Liver (tissue), 9 donors: Measurements from ENCODE around the gene SOX6. TPM values are rescaled to one million over a fixed set of nuclear protein-coding genes. Genes with fewer than 3 reads are reported as not detected.
A peak's percentile ranks its signal among the peaks of the same experiment; 100 is the strongest.

Source experiments
- DNase-seq: peaks from one replicate; pipeline ENCODE4 v3.0.0-alpha.2; 2017; ENCODE audit warnings: low spot score
- H3K27ac ChIP-seq, 2 donors: one replicate each; pipeline ENCODE4 v1.7.0; 2013; ENCODE audit warnings: inconsistent platforms in 2 of 2, low read length in 2 of 2, control low read depth in 1 of 2, low read depth in 1 of 2, mild to moderate bottlenecking in 1 of 2
- H3K27me3 ChIP-seq, 4 donors: one replicate each; pipeline versions ENCODE4 v1.6.1 to v1.7.0; 2013; ENCODE audit warnings: low read length in 3 of 4, inconsistent platforms in 1 of 4, mild to moderate bottlenecking in 1 of 4, moderate library complexity in 1 of 4; ENCODE audit not compliant: control insufficient read depth in 4 of 4, insufficient read depth in 4 of 4
- H3K36me3 ChIP-seq, 4 donors: one replicate each; pipeline versions ENCODE4 v1.6.1 to v1.7.0; 2013; ENCODE audit warnings: low read length in 3 of 4, mild to moderate bottlenecking in 3 of 4, low read depth in 1 of 4, moderate library complexity in 1 of 4; ENCODE audit not compliant: control insufficient read depth in 4 of 4, insufficient read depth in 3 of 4
- H3K4me1 ChIP-seq, 4 donors: one replicate each; pipeline versions ENCODE4 v1.6.1 to v1.7.0; 2013; ENCODE audit warnings: low read length in 3 of 4, mild to moderate bottlenecking in 3 of 4, moderate library complexity in 1 of 4; ENCODE audit not compliant: control insufficient read depth in 4 of 4, insufficient read depth in 4 of 4
- H3K4me3 ChIP-seq, 3 donors: one replicate each; pipeline versions ENCODE4 v1.6.1 to v1.7.0; 2013; ENCODE audit warnings: low read length in 3 of 3, control low read depth in 1 of 3, low read depth in 1 of 3, mild to moderate bottlenecking in 1 of 3
- H3K9ac ChIP-seq, 2 donors: one replicate each; pipeline ENCODE4 v1.7.0; 2013; ENCODE audit warnings: low read length in 2 of 2, mild to moderate bottlenecking in 2 of 2, moderate library complexity in 2 of 2, control low read depth in 1 of 2, low read depth in 1 of 2
- H3K9me3 ChIP-seq, 4 donors: one replicate each; pipeline versions ENCODE4 v1.6.1 to v1.7.0; 2013; ENCODE audit warnings: low read length in 3 of 4; ENCODE audit not compliant: control insufficient read depth in 4 of 4
- ATF3 ChIP-seq: IDR thresholded peaks from 2 replicates; pipeline ENCODE4 v1.6.1; 2016; ENCODE audit warnings: antibody characterized with exemption
- EGR1 ChIP-seq, 2 donors: IDR thresholded peaks; 2 replicates each; pipeline ENCODE4 v1.6.1; 2016 to 2018; ENCODE audit warnings: antibody characterized with exemption in 2 of 2, low read depth in 2 of 2
- FOXA2 ChIP-seq: IDR thresholded peaks from 2 replicates; pipeline ENCODE4 v1.6.1; 2016; ENCODE audit warnings: antibody characterized with exemption
- GABPA ChIP-seq, 2 donors: IDR thresholded peaks in 1 of 2; conservative IDR thresholded peaks in 1 of 2; 2 replicates each; pipeline ENCODE4 v1.6.1; 2016; ENCODE audit warnings: antibody characterized with exemption in 2 of 2, mild to moderate bottlenecking in 1 of 2, moderate library complexity in 1 of 2
- HNF4A ChIP-seq, 2 donors: conservative IDR thresholded peaks; 2 replicates each; pipeline ENCODE4 v1.6.1; 2016; ENCODE audit warnings: antibody characterized with exemption in 2 of 2, mild to moderate bottlenecking in 2 of 2
- HNF4G ChIP-seq: IDR thresholded peaks from 2 replicates; pipeline ENCODE4 v1.6.1; 2016; ENCODE audit warnings: antibody characterized with exemption
- JUND ChIP-seq, 2 donors: IDR thresholded peaks; 2 replicates each; pipeline ENCODE4 v1.6.1; 2016; ENCODE audit warnings: antibody characterized with exemption in 2 of 2
- MAX ChIP-seq: IDR thresholded peaks from 2 replicates; pipeline ENCODE4 v1.6.1; 2016; ENCODE audit warnings: antibody characterized with exemption
- NR2F2 ChIP-seq: IDR thresholded peaks from 2 replicates; pipeline ENCODE4 v1.6.1; 2016; ENCODE audit warnings: antibody characterized with exemption
- RAD21 ChIP-seq, 2 donors: IDR thresholded peaks; 2 replicates each; pipeline ENCODE4 v1.6.1; 2016; ENCODE audit warnings: antibody characterized with exemption in 2 of 2, mild to moderate bottlenecking in 2 of 2
- RXRA ChIP-seq, 2 donors: IDR thresholded peaks; 2 replicates each; pipeline ENCODE4 v1.6.1; 2017 to 2018; ENCODE audit warnings: antibody characterized with exemption in 2 of 2, mild to moderate bottlenecking in 1 of 2
- SP1 ChIP-seq: IDR thresholded peaks from 2 replicates; pipeline ENCODE4 v1.6.1; 2018; ENCODE audit warnings: antibody characterized with exemption, mild to moderate bottlenecking
- TAF1 ChIP-seq: conservative IDR thresholded peaks from 2 replicates; pipeline ENCODE4 v1.6.1; 2016; ENCODE audit warnings: antibody characterized with exemption, mild to moderate bottlenecking
- YY1 ChIP-seq: IDR thresholded peaks from 2 replicates; pipeline ENCODE4 v1.6.1; 2016; ENCODE audit warnings: antibody characterized with exemption, mild to moderate bottlenecking
- WGBS: extraction: QIAGEN DNeasy Blood & Tissue Kit; methylation state at CpG from one replicate; pipeline ENCODE4 v1.1.7; 2013; 5-methylcytosine and 5-hydroxymethylcytosine counted together
- polyA plus RNA-seq, 2 donors: library from polyadenylated mRNA; stranded (reverse) in 1 of 2; unstranded in 1 of 2; fragments of 200-250 nt in 1 of 2; fragments of >200 nt in 1 of 2; fragmentation: Nextera tagmentation in 1 of 2; extraction: Ambion mirVana in 1 of 2; gene quantifications; one replicate each; pipeline versions ENCODE4 v1.2.1 to v1.2.3, GENCODE V29; 2013 to 2015
- total RNA-seq, 2 donors: library from RNA; depleted of rRNA; stranded (reverse); fragments of >200 nt; gene quantifications; one replicate each; pipeline ENCODE4 v1.2.3, GENCODE V29; 2014
- TF ChIP-seq, protein P1 (sequence below): IDR thresholded peaks from 2 replicates; pipeline ENCODE4 v1.6.1; 2016; ENCODE audit warnings: antibody characterized with exemption, mild to moderate bottlenecking
- TF ChIP-seq, protein P2 (sequence below): IDR thresholded peaks from 2 replicates; pipeline ENCODE4 v1.6.1; 2016; ENCODE audit warnings: antibody characterized with exemption
- TF ChIP-seq, protein P3 (sequence below): fragments of 150-350 bp; IDR thresholded peaks from 2 replicates; pipeline ENCODE4 v1.5.1; 2017; ENCODE audit warnings: improper control_type of control experiment, low read depth, low read length; ENCODE audit not compliant: missing input control
- donor health status: healthy.
- donor health status: healthy.
- donor health status: healthy.
- donor health status: healthy.
- donor health status: healthy.

The SOX6 gene
- total and polyA plus RNA-seq, 4 donors = 2.4 to 111 (median 14.8) TPM

DNA sequence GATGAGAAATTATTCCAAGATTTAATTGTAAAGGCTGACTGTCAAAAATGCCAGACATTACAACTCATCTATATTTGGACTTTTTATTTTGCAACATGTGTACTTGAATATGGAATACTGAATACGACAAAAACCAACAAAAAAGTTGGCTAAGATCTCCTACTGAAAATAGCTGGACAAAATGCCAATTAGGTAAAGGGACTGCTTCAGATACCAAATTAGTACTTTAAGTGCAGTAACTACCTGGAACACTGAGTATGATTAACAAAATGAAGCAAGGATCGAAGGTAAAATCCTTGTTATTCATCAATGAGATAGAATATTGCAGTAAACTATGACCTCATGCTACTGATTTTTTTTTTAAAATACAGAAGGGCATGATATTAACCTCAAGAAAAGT is 173.8 kb downstream of the SOX6 start:
- no peaks in the 10 kb centered on the region for H3K9me3 ChIP-seq
- no peaks in the 10 kb centered on the region for H3K36me3 ChIP-seq
- 35% methylated on average over 2 of the region's 2 CpGs for WGBS
- no peaks in the 10 kb centered on the region for H3K27me3 ChIP-seq
- DNase-seq = no peak
- peak overlapping the region; percentile 15 to 26 for H3K27ac ChIP-seq
- H3K4me1 ChIP-seq = peaks cover 1 to 22% (median 13%) of the 10 kb centered on the region in 4 donors
- H3K4me3 ChIP-seq = no peak overlapping the region
- TF ChIP-seq EGR1 (IDR thresholded peaks at IDR 0.05; ENCODE audit: low read depth in 2 of 2) (no peak), JUND (IDR thresholded peaks at IDR 0.05) (peak; percentile 11 to 81), SP1 (peak; percentile 51), MAX (no peak), HNF4A (conservative IDR thresholded peaks at IDR 0.05) (peak; percentile 53 to 54), GABPA (IDR thresholded peaks at IDR 0.05 in 1 of 2, conservative IDR thresholded peaks at IDR 0.05 in 1 of 2) (no peak), RXRA (IDR thresholded peaks at IDR 0.05) (peak; percentile 45 to 55), YY1 (peak; percentile 42), RAD21 (IDR thresholded peaks at IDR 0.05) (peak; percentile 9 to 38), TAF1 (no peak), FOXA2 (no peak), HNF4G (no peak), NR2F2 (no peak), ATF3 (no peak)
- TF ChIP-seq, protein P1, sequence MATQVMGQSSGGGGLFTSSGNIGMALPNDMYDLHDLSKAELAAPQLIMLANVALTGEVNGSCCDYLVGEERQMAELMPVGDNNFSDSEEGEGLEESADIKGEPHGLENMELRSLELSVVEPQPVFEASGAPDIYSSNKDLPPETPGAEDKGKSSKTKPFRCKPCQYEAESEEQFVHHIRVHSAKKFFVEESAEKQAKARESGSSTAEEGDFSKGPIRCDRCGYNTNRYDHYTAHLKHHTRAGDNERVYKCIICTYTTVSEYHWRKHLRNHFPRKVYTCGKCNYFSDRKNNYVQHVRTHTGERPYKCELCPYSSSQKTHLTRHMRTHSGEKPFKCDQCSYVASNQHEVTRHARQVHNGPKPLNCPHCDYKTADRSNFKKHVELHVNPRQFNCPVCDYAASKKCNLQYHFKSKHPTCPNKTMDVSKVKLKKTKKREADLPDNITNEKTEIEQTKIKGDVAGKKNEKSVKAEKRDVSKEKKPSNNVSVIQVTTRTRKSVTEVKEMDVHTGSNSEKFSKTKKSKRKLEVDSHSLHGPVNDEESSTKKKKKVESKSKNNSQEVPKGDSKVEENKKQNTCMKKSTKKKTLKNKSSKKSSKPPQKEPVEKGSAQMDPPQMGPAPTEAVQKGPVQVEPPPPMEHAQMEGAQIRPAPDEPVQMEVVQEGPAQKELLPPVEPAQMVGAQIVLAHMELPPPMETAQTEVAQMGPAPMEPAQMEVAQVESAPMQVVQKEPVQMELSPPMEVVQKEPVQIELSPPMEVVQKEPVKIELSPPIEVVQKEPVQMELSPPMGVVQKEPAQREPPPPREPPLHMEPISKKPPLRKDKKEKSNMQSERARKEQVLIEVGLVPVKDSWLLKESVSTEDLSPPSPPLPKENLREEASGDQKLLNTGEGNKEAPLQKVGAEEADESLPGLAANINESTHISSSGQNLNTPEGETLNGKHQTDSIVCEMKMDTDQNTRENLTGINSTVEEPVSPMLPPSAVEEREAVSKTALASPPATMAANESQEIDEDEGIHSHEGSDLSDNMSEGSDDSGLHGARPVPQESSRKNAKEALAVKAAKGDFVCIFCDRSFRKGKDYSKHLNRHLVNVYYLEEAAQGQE = no peak
- TF ChIP-seq, protein P2, sequence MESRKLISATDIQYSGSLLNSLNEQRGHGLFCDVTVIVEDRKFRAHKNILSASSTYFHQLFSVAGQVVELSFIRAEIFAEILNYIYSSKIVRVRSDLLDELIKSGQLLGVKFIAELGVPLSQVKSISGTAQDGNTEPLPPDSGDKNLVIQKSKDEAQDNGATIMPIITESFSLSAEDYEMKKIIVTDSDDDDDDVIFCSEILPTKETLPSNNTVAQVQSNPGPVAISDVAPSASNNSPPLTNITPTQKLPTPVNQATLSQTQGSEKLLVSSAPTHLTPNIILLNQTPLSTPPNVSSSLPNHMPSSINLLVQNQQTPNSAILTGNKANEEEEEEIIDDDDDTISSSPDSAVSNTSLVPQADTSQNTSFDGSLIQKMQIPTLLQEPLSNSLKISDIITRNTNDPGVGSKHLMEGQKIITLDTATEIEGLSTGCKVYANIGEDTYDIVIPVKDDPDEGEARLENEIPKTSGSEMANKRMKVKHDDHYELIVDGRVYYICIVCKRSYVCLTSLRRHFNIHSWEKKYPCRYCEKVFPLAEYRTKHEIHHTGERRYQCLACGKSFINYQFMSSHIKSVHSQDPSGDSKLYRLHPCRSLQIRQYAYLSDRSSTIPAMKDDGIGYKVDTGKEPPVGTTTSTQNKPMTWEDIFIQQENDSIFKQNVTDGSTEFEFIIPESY = no peak
- TF ChIP-seq, protein P3, sequence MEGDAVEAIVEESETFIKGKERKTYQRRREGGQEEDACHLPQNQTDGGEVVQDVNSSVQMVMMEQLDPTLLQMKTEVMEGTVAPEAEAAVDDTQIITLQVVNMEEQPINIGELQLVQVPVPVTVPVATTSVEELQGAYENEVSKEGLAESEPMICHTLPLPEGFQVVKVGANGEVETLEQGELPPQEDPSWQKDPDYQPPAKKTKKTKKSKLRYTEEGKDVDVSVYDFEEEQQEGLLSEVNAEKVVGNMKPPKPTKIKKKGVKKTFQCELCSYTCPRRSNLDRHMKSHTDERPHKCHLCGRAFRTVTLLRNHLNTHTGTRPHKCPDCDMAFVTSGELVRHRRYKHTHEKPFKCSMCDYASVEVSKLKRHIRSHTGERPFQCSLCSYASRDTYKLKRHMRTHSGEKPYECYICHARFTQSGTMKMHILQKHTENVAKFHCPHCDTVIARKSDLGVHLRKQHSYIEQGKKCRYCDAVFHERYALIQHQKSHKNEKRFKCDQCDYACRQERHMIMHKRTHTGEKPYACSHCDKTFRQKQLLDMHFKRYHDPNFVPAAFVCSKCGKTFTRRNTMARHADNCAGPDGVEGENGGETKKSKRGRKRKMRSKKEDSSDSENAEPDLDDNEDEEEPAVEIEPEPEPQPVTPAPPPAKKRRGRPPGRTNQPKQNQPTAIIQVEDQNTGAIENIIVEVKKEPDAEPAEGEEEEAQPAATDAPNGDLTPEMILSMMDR = no peak
- no peak overlapping the region for H3K9ac ChIP-seq

DNA sequence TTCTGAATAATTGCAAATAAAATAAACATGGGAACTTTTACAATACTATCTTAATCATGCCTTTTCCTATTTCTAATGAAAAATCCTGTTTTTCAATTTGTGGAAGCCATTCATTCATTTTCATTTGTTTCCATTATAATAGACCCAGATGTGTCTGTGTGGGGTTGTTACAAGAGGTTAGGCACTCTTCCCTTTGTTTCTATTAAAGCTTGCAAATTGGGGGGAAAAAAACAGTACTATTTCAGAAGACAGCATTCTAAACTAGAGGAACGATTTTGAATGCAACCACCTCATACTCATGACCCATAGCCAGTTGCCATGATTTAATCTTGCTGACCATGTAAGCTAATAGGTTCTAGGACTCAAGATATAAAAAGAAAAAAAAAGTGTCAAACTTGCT is 175.5 kb downstream of the SOX6 start:
- no peak for DNase-seq
- TF ChIP-seq RAD21 (IDR thresholded peaks at IDR 0.05) = no peak
- no peak for TF ChIP-seq ATF3
- 81% methylated on average over 1 of the region's 1 CpG for WGBS
- H3K36me3 ChIP-seq = no peaks in the 10 kb centered on the region
- H3K27me3 ChIP-seq = no peaks in the 10 kb centered on the region
- H3K4me3 ChIP-seq = no peak overlapping the region
- H3K4me1 ChIP-seq = peaks cover 0 to 17% (median 9%) of the 10 kb centered on the region in 4 donors
- H3K9me3 ChIP-seq = no peaks in the 10 kb centered on the region
- H3K27ac ChIP-seq = no peak overlapping the region
- no peak overlapping the region for H3K9ac ChIP-seq
